ENCODE measurements around the gene SAMM50.

- TF ChIP-seq CTCF (IDR thresholded peaks at IDR 0.05) (no peak), POLR2A (IDR thresholded peaks at IDR 0.05) (no peak)
Measured at GRCh38 chr22:43923191-43923590, 32.1 kb upstream of the SAMM50 start.
